ENCODE results near the gene DIAPH1.

DNA sequence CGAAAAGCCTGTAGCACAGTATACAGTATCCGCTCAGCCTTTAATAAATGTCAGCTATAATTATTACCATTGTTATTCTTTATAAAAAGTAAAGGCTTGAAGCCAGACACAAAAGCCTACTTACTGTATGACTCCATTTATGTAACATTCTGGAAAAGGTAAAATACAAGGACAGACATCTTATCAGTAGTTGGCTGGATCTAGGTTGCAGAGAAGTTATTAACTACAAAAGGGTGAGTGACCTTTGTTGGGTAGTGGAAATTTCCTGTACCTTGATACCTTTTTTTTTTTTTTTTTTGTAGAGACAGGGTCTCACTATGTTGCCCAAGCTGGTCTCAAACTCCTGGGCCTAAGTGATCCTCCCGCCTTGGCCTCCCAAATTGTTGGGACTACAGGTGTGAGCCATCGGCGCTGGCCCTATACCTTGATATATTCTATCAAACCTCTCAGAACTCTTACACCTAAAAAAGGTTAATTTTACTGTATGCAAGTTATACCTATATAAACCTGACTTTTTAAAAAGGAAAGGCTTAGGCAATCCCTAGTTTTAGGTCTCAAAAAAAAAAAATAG lies 11.9 kb upstream of the DIAPH1 start:
- TF ChIP-seq, protein P1, sequence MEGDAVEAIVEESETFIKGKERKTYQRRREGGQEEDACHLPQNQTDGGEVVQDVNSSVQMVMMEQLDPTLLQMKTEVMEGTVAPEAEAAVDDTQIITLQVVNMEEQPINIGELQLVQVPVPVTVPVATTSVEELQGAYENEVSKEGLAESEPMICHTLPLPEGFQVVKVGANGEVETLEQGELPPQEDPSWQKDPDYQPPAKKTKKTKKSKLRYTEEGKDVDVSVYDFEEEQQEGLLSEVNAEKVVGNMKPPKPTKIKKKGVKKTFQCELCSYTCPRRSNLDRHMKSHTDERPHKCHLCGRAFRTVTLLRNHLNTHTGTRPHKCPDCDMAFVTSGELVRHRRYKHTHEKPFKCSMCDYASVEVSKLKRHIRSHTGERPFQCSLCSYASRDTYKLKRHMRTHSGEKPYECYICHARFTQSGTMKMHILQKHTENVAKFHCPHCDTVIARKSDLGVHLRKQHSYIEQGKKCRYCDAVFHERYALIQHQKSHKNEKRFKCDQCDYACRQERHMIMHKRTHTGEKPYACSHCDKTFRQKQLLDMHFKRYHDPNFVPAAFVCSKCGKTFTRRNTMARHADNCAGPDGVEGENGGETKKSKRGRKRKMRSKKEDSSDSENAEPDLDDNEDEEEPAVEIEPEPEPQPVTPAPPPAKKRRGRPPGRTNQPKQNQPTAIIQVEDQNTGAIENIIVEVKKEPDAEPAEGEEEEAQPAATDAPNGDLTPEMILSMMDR (conservative IDR thresholded peaks at IDR 0.05 in 1 of 2, IDR thresholded peaks at IDR 0.05 in 1 of 2; ENCODE audit: extremely low read depth in 1 of 2, insufficient read depth in 1 of 2, low read depth in 1 of 2, low read length in 2 of 2): no peak
- no peak for TF ChIP-seq EZH2 (IDR thresholded peaks at IDR 0.05; ENCODE audit: borderline replicate concordance, low read length)

Data from mammary epithelial cell (primary cell).